Lower leg skin (tissue), 4 donors: ENCODE data around the gene CSF1R. TPM values are rescaled to one million over a fixed set of nuclear protein-coding genes. Genes with fewer than 3 reads are reported as not detected.

Source experiments
- DNase-seq, 2 donors: peaks; one replicate each; pipeline ENCODE4 v3.0.0-alpha.2; 2019; ENCODE audit warnings: low spot score in 2 of 2
- H3K4me3 ChIP-seq: fragments of 200-600 bp; sonication (generic); 2 replicates; pipeline ENCODE4 v1.5.1; 2017; ENCODE audit warnings: mild to moderate bottlenecking, low read depth; ENCODE audit not compliant: poor library complexity, severe bottlenecking
- POLR2A ChIP-seq, 2 donors: fragments of 450-650 bp; IDR thresholded peaks; one replicate each; pipeline ENCODE4 v1.6.1; 2016 to 2017; ENCODE audit warnings: antibody characterized with exemption in 2 of 2, mild to moderate bottlenecking in 1 of 2, moderate library complexity in 1 of 2
- WGBS, 2 donors: methylation state at CpG; one replicate each; pipeline ENCODE4 v1.1.5; 2018; 5-methylcytosine and 5-hydroxymethylcytosine counted together
- intact Hi-C: fragments of 100-400 bp; cut with DNase I; formaldehyde crosslinking; loops from one replicate; pipeline ENCODE4 v1.15.0; 2023; ENCODE audit warnings: low total_unique reads
- total RNA-seq, 4 donors: library from RNA; depleted of rRNA; stranded (reverse); fragments of >200 nt; gene quantifications; one replicate each; pipeline ENCODE4 v1.1.0, GENCODE V29; 2016
- TF ChIP-seq, protein P1 (sequence below), 3 donors: fragments of 450-650 bp; IDR thresholded peaks; one replicate each; pipeline ENCODE4 v1.5.1; 2016; ENCODE audit warnings: antibody characterized with exemption in 3 of 3, mild to moderate bottlenecking in 3 of 3, moderate library complexity in 2 of 3

The CSF1R gene
- total RNA-seq, 4 donors from 2014 or later, result 17.9 to 27.3 (median 23.9) TPM

DNA sequence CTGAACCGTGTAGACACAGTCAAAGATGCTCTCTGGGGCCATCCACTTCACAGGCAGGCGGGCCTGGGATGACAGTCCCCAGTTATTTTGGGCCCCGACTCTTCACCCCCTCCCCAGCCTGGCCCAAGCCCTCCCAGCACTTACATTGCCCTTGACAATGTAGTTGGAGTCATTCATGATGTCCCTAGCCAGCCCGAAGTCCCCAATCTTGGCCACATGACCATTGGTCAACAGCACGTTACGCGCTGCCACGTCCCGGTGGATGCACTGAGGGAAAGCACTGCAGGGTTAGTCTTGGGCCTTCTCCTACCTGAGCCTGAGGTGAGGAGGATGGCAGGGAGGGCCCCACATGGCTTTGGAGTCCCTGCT lies 30.3 kb downstream of the CSF1R start:
- peak in 1 of 2 donors; percentile 81 for DNase-seq
- WGBS, 2 donors, result 90 to 92% methylated on average over 9 of the region's 9 CpGs
- H3K4me3 ChIP-seq, result no peak overlapping the region
- intact Hi-C loops, result no loop called here
- no peak for TF ChIP-seq POLR2A (IDR thresholded peaks at IDR 0.05)
- TF ChIP-seq, protein P1, sequence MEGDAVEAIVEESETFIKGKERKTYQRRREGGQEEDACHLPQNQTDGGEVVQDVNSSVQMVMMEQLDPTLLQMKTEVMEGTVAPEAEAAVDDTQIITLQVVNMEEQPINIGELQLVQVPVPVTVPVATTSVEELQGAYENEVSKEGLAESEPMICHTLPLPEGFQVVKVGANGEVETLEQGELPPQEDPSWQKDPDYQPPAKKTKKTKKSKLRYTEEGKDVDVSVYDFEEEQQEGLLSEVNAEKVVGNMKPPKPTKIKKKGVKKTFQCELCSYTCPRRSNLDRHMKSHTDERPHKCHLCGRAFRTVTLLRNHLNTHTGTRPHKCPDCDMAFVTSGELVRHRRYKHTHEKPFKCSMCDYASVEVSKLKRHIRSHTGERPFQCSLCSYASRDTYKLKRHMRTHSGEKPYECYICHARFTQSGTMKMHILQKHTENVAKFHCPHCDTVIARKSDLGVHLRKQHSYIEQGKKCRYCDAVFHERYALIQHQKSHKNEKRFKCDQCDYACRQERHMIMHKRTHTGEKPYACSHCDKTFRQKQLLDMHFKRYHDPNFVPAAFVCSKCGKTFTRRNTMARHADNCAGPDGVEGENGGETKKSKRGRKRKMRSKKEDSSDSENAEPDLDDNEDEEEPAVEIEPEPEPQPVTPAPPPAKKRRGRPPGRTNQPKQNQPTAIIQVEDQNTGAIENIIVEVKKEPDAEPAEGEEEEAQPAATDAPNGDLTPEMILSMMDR (IDR thresholded peaks at IDR 0.05), result no peak

DNA sequence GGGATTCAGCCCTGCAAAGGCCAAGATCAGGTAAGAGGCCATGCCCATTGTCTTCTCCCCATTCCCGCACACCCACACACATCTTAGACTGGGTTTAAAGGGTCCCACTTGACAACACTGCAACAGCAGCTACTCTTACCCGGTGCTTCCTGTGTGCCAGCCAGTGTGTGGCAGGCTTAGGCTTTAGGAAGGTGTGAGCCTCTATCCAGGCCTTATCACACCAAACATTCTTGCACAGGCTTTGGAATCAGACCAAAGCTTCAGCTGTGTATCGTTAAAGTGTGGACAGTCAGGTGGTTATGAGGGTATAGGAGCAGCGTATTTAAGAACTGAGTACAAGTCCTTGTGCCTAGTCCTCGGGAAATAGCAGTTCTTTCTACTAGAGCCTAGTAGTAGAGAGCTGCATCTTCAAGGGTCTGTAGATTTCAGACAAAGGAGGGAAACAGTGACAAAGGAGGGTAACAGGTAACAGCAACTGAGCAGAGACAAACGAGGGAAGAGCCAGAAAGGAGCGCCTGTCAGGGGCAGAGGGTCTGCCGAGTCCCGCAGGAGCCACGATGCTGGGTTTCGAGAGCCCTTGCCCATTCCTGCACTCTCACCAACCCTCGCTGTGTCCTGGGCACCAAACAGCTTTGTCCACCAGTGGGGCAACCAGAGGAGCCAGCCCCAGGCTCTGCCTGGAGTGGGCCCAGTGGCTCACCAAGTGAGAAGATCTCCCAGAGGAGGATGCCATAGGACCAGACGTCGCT lies 30.9 kb downstream of the CSF1R start:
- TF ChIP-seq, protein P1 (IDR thresholded peaks at IDR 0.05), result no peak
- no peak for TF ChIP-seq POLR2A (IDR thresholded peaks at IDR 0.05)
- DNase-seq, result no peak
- 83 to 88% methylated on average over 14 of the region's 14 CpGs for WGBS, 2 donors
- no peak overlapping the region for H3K4me3 ChIP-seq
- intact Hi-C loops, result no loop called here

DNA sequence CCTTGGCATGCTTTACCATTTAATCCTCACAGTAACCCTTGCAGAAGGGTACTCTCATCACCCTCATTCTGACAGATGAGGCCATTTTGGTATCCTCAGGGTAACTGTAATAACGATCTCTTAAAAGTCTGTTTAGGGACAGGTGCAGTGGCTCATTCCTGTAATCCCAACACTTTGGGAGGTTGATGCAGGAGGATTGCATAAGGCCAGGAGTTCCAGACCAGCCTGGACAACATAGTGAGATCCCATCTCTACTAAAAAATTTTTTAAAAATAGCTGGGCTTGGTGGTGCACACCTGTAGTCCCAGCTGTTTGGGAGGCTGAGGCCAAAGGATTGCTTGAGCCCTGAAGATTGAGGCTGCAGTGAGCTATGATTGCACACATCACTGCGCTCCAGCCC lies 31.8 kb downstream of the CSF1R start:
- H3K4me3 ChIP-seq, result no peak overlapping the region
- no peak for DNase-seq
- TF ChIP-seq, protein P1 (IDR thresholded peaks at IDR 0.05), result no peak
- TF ChIP-seq POLR2A (IDR thresholded peaks at IDR 0.05), result no peak
- 93 to 94% methylated on average over 2 of the region's 2 CpGs for WGBS, 2 donors
- intact Hi-C loops, result no loop called here

DNA sequence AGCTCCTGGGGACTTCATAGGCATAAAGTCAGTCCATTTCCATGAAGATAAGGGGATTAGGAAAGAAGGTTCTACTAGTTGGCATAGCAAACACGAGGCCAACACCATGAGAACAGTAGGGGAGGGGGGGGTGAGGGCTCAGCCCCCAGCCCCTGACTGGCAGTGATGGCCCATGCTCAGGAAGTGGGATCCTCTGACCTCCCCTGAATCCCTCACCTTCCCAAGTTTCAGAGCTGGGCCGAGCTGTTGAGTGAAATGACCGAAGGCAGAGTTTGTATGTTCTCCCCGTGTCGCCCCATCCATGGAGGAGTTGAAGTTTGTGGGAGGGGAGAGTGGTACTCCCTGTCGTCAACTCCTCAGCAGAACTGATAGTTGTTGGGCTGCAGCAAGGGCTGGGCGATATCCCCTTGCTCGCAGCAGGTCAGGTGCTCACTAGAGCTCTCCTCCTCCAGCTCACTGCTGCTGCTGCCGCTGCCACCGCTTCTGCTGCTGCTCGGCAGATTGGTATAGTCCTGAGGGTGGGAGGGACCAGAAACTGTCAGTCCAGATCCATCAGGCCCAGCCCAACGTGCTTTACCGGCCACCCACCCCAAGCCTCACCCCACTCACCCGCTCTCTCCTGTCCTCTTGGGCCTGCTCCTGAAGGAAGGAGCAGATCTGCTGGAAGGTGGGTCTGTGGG lies 32.5 kb downstream of the CSF1R start:
- WGBS, 2 donors, result 95 to 96% methylated on average over 14 of the region's 14 CpGs
- TF ChIP-seq, protein P1 (IDR thresholded peaks at IDR 0.05), result no peak
- TF ChIP-seq POLR2A (IDR thresholded peaks at IDR 0.05), result no peak
- H3K4me3 ChIP-seq, result no peak overlapping the region
- peak in 1 of 2 donors; percentile 68 for DNase-seq
- intact Hi-C loops, result no loop called here

DNA sequence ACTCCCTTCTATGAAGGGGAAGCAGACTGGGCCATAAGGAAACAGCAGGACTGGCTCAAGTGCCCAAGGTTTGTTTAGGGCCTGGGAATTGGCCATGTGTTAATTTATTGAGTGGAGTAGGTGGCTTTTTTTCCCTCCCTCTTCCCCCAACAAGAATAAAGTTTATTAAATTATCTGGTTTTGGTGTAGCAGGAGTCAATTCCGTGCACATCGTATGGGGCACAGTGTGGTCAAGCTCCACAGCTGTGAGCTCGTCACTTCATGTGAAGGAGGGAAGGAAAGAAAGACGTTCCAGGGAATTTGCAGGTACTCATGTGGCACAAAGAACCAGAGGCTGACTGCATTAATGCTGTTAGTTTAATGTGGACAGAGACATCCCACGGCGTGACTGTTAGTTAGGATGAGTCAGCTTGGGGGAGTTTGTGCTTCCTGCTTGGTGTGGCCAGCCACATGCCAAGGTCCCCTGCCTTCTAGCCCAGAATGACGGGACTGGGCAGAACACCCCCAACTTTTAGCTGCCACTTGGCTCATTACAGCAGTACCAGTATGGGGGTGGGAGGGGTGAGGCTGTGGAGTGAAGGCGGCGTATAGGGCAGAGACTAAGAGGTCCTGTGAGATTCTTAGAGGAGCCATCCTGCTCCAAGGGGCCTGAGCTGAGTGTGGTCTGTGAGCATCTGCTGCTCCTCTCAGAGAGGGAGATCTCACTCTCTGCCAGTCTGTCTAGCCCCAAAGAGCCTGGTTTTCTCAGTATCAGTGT lies 33.2 kb downstream of the CSF1R start:
- no peak for TF ChIP-seq POLR2A (IDR thresholded peaks at IDR 0.05)
- TF ChIP-seq, protein P1 (IDR thresholded peaks at IDR 0.05), result no peak
- H3K4me3 ChIP-seq, result no peak overlapping the region
- WGBS, 2 donors, result 72 to 82% methylated on average over 9 of the region's 9 CpGs
- DNase-seq, result peak in 1 of 2 donors; percentile 80
- intact Hi-C loops, result no loop called here
